Measurements from ENCODE around the gene CSF3. TPM values are rescaled to one million over a fixed set of nuclear protein-coding genes. Genes with fewer than 3 reads are reported as not detected.

The CSF3 gene
- total RNA-seq, 1 experiment from 2014 or later: not detected

DNA sequence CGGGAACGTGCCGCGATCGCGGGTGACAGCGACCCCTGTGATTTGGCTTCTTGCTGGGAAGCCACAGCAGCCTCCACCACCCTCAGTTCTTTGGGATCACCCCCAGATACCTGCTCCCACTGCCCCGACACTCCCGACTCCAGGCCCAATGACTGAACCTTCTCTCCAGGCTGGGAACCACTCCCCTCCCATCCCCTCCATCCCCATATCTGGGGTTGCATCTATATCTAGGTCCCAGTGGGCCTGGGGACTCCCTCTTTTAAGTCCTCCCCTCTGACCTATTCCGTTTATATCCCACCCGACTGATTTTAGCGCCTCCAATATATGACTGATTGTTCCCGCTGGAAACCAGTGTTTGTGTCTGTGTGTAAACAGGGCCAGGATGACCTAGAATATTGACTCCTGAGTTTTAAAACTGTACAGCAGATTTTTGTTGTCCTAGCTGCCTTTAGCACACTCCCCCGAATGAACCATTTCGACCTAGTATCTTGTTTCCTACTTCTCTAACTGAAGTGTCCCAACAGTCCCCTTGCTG is 34.0 kb upstream of the CSF3 start (continued):
- TF ChIP-seq GABPB1 (CRISPR knock-in tag; IDR thresholded peaks at IDR 0.05): no peak

DNA sequence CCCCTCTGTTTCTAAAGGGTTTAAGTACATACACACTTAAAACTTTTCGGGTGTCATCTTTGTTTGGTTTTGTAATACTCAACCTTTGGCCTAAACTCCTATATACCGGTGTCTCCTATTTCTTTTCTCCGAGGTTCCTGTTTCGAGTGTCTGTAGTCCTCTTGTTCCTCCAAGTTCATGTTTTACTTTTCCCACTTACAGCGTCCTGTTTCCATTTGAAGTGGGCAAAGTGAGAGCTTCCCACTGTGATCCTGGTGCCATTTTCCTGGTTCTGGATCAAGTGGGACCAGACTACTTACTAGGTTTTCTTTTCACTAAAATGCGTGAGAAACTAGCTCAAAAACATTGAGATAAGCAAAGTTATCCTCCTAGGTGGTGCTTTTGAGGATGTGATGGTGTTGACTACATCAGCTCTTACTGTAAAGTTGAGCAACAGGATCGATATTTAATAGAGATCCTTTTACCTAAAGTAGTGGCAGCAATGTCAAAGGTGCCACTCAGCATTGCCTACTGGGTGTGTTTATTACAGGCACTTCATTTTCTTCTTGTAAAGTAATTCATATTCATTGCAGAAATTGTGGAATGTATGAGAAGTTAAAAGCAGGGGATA is 33.4 kb upstream of the CSF3 start:
- Mint-ChIP-seq H3K9me3 (no peaks in the 10 kb centered on the region), H3K27me3 (ENCODE audit: low read depth) (no peaks in the 10 kb centered on the region), H3K36me3 (peaks cover 34% of the 10 kb centered on the region), H3K4me3 (peak overlapping the region; percentile 89), H3K27ac (peak overlapping the region; percentile 93), H3K4me1 (peaks cover 24% of the 10 kb centered on the region)
- CTCF ChIA-PET: interaction anchor here (3.3 kb wide), 1 partner anchor 93 kb away, joined by 10 read pairs; no protein-coding TSS in a partner anchor
- TF ChIP-seq ZNF396 (CRISPR knock-in tag; IDR thresholded peaks at IDR 0.05; ENCODE audit: borderline replicate concordance) (no peak), SMAD4 (CRISPR knock-in tag; IDR thresholded peaks at IDR 0.05) (no peak), ZNF232 (CRISPR knock-in tag; IDR thresholded peaks at IDR 0.05) (no peak), SMAD3 (CRISPR knock-in tag; IDR thresholded peaks at IDR 0.05; ENCODE audit: borderline replicate concordance) (no peak), HMGA2 (CRISPR knock-in tag; IDR thresholded peaks at IDR 0.05) (no peak), ZSCAN18 (CRISPR knock-in tag; IDR thresholded peaks at IDR 0.05) (no peak), CREM (CRISPR knock-in tag; IDR thresholded peaks at IDR 0.05) (no peak), RELA (CRISPR knock-in tag; IDR thresholded peaks at IDR 0.05; ENCODE audit: borderline replicate concordance) (no peak), NR3C1 (CRISPR knock-in tag; conservative IDR thresholded peaks at IDR 0.05; ENCODE audit: low read depth) (no peak)
- TF ChIP-seq, protein P1, sequence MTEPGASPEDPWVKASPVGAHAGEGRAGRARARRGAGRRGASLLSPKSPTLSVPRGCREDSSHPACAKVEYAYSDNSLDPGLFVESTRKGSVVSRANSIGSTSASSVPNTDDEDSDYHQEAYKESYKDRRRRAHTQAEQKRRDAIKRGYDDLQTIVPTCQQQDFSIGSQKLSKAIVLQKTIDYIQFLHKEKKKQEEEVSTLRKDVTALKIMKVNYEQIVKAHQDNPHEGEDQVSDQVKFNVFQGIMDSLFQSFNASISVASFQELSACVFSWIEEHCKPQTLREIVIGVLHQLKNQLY (CRISPR knock-in tag; IDR thresholded peaks at IDR 0.05): no peak
- TF ChIP-seq, protein P2, sequence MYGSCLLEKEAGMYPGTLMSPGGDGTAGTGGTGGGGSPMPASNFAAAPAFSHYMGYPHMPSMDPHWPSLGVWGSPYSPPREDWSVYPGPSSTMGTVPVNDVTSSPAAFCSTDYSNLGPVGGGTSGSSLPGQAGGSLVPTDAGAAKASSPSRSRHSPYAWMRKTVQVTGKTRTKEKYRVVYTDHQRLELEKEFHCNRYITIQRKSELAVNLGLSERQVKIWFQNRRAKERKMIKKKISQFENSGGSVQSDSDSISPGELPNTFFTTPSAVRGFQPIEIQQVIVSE (CRISPR knock-in tag; IDR thresholded peaks at IDR 0.05; ENCODE audit: borderline replicate concordance): no peak
- ATAC-seq (no peak), DNase-seq (ENCODE audit: low spot score) (no peak)
- POLR2A ChIA-PET: no interaction called here

DNA sequence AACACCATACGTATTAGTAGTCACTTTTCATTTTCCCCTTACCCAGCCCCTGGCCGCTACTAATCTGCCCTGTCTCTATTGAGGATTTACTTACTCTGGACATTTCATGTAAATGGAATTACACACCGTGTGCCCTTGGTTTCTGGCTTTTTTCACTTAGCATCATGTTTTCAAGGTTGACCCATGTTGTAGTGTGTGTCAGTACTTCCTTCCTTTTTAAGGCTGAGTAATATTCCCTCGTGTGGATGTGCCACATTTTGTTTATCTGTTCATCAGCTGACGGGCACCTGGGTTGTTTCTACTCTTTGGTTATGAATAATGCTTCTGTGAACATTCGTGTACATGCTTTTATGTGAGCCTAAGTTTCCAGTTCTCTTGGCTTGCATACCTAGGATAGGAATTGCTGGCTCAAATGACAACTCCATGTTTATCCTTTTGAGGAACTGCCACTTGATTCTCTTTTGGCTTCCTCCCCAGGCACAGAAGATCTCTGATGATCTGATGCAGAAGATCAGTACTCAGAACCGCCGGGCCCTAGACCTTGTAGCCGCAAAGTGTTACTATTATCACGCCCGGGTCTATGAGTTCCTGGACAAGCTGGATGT is 26.9 kb upstream of the CSF3 start:
- TF ChIP-seq ESRRA (CRISPR knock-in tag; IDR thresholded peaks at IDR 0.05; ENCODE audit: borderline replicate concordance) (no peak), ELF4 (CRISPR knock-in tag; IDR thresholded peaks at IDR 0.05; ENCODE audit: low read depth) (no peak), ZNF232 (CRISPR knock-in tag; IDR thresholded peaks at IDR 0.05) (no peak), TP53 (CRISPR knock-in tag; IDR thresholded peaks at IDR 0.05) (no peak), HMGA2 (CRISPR knock-in tag; IDR thresholded peaks at IDR 0.05) (no peak), GABPB1 (CRISPR knock-in tag; IDR thresholded peaks at IDR 0.05) (no peak), E2F4 (CRISPR knock-in tag; IDR thresholded peaks at IDR 0.05; ENCODE audit: borderline replicate concordance, low read depth) (no peak), ZNF138 (CRISPR knock-in tag; conservative IDR thresholded peaks at IDR 0.05) (no peak), GTF2I (CRISPR knock-in tag; conservative IDR thresholded peaks at IDR 0.05) (no peak), JUN (CRISPR knock-in tag; IDR thresholded peaks at IDR 0.05) (no peak), ZNF671 (CRISPR knock-in tag; IDR thresholded peaks at IDR 0.05) (no peak), SMAD4 (CRISPR knock-in tag; IDR thresholded peaks at IDR 0.05) (no peak), MAX (CRISPR knock-in tag; IDR thresholded peaks at IDR 0.05) (no peak), ATF3 (CRISPR knock-in tag; conservative IDR thresholded peaks at IDR 0.05) (no peak), SMAD3 (CRISPR knock-in tag; IDR thresholded peaks at IDR 0.05; ENCODE audit: borderline replicate concordance) (no peak), ZNF263 (CRISPR knock-in tag; IDR thresholded peaks at IDR 0.05; ENCODE audit: low read depth) (no peak)
- TF ChIP-seq, protein P3, sequence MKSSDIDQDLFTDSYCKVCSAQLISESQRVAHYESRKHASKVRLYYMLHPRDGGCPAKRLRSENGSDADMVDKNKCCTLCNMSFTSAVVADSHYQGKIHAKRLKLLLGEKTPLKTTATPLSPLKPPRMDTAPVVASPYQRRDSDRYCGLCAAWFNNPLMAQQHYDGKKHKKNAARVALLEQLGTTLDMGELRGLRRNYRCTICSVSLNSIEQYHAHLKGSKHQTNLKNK (CRISPR knock-in tag; IDR thresholded peaks at IDR 0.05): no peak
- CTCF ChIA-PET: no interaction called here
- Mint-ChIP-seq H3K36me3 (peaks cover 97% of the 10 kb centered on the region), H3K4me3 (no peak overlapping the region), H3K27ac (no peak overlapping the region), H3K27me3 (ENCODE audit: low read depth) (no peaks in the 10 kb centered on the region), H3K4me1 (no peaks in the 10 kb centered on the region), H3K9me3 (no peaks in the 10 kb centered on the region)
- POLR2A ChIA-PET: no interaction called here
- DNase-seq (ENCODE audit: low spot score) (no peak), ATAC-seq (no peak)
